COR-L47 (cell line): ENCODE results near the gene LSP1.
"Not testable (repeated sequence)": the region's sequence is repeated elsewhere in the genome, so short reads cannot be mapped to it uniquely, and the experiment has no call there.

Experiments used
- DNase-seq: peaks from one replicate; lab custom pipeline; 2025; lab: John Stamatoyannopoulos, UW

The LSP1 gene

DNA sequence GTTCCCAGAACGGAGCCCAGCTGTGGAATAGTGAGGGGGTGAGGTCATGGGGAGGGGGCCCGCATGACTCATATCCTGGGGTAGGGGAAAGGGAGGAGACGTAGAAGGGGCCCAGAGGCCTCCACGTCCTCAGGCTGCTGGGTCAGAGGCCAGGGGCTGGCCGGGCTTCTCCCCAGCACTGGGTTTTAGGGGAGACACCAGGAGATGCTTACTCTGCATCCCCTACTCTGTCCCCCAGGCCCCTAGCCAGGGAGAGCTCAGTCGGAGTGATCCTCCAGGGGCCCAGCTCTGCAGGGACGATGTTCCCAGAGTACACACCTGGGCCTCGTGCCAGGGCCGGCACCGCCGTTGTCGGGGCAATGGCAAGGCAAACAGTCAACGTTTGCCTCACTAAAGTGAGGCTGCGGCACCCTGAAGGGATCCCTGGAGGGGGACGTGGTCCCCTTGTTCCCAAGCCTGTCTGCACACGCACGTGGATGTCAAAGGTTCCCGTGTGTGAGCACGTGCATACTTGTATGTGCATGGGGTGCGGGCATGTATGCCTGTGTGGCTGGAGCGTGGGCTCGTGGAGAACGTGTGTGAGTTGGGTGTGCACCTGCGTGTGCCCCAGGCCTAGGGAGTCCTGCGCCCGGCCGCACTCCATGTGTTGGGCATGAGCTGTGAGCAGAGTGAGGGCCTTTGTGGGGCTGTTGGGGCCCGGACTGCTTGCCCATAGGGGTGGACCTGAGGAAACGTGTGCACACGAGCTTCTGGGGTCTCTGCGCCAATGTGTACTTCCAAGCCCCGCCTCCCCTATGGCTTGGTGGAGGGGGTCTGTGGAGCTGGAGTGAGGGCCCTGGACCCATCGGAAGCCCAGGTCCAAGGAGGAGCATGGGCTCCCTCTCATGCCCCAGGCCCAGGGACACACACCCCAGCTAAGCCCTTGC is 24.6 kb downstream of the LSP1 start:
- DNase-seq = peak; percentile 76

DNA sequence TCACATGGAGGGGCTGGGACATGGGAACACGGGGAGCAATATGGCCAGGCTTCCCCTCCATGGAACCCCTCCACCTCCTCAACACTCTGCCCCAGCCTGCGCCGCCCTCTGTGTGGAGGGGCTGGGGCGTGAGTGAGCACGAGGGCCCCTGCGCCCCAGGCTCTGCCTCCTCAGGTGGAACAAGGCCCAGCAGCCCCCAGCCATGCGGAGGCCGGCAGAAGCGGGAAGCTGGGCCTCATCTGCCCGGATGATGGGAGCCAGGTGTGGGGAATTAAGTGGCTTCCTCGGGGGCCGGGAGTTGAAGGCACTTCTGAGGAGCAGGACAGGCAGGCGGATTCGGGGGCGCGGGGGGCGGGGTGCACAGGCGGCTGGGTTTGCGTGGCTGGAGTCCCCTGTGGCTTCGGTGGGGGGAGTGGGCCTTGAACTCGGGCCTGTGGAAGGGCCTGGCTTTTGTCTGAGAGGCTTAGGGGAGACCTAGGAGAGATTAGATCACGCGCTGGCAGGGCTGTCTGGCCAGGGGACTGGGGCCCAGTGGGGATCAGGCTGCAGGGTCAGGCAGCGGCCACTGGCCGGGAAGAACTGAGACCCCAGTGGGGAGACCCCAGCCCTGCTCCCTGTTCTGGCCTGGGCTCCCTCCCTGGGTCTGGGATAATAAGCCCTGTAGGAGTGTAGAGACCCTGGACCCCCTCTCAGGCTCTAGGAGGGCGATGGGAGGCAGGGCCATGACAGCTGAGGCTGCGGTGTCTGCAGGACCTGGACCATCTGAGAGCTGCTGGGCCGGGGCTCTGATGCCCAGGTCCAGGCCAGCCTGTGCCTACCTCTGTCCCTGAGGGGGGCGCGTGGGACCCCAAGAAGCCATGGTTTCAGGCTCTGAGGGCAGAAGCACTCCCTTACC is 25.5 kb downstream of the LSP1 start:
- no peak for DNase-seq

DNA sequence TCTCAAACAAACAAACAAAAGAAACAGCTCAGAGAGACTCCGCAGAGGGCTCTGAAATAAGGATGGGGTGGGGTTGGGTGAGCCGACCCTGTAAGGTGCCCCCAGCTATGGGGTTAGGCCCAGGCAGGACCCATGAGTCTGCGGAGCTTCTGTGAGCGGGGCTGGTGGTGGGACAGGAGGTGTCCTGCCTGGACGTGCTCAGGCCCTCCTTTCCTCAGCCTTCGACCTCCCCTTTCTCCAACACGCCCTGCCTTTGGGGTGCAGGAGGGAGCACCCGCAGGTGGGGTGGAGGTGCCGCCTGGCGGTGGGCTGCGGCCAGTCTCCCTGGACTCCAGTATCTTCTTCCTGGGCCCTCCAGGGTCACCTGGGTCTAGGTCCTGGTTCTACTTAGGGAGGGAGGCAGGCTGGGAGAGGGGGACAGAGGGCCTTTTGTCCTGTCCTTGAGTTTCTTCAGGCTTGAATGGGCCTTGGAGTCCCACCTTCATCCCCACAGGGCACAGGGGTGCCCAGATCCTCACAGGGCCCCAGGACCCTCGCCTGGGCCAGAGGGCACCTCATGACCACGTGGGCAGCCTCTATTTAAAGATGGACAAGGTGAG is 26.6 kb downstream of the LSP1 start:
- DNase-seq = no peak

DNA sequence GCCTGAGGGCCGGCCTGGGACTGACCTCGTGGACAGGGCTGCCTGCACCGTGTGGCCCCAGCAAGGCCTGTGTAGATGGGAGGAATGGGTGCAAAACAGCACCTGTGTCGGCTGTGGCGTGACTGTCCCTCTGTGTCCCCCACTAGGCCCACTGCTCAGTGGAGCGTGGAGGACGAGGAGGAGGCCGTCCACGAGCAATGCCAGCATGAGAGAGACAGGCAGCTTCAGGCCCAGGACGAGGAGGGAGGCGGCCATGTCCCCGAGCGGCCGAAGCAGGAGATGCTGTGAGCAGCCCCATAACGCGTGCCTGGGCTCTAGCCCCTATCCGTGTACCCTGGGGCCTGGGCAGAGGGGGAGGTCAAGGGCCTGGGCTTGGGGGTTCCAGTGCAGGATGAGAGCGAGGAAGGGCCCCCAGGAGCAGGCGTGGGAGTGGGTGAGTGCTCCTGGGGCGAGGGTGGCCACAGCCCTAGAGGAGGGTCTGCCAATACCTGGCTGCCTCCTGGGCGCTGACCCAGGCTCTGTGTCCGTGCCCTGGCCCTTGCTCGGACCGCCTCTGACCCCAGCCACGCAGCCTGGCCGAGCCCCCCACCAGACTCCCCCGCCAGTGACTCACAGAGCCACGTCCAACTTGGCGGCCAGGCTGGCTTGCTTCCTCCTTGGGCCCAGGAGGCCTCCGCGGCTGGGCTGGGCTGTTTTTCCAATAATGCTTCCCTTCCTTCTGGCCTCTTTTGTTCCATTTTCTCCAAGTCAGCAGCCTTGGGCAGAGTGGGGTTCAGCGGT is 27.2 kb downstream of the LSP1 start:
- no peak for DNase-seq

DNA sequence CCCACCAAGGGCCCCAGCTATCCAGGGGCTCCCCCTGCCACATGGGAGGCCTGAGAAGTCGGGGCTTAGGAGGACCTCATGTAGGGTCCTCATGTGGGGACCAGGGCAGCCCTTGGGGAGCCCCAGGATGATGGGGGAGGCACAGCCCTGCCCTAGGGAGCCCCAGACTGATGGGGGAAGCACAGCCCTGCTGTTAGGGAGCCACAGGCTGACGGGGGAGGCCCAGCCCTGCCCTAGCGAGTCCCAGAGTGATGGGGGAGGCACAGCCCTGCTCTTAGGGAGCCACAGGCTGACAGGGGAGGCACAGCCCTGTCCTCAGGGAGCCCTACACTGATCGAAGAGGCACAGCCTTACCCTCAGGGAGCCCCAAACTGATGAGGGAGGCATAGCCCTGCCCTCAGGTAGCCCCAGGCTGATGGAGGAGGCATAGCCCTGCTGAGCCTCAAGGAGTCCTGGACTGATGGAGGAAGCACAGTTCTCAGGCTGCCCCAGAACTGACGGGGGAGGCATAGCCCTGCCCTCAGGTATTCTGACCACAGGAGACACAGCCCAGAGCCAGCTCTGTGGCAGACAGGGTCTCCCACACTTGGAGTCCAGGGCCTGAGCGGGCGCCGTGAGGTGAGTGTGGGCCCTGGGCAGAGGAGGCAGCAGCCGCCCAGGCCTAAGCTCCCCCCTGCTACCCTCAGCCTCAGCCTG is 28.0 kb downstream of the LSP1 start:
- DNase-seq = no peak

DNA sequence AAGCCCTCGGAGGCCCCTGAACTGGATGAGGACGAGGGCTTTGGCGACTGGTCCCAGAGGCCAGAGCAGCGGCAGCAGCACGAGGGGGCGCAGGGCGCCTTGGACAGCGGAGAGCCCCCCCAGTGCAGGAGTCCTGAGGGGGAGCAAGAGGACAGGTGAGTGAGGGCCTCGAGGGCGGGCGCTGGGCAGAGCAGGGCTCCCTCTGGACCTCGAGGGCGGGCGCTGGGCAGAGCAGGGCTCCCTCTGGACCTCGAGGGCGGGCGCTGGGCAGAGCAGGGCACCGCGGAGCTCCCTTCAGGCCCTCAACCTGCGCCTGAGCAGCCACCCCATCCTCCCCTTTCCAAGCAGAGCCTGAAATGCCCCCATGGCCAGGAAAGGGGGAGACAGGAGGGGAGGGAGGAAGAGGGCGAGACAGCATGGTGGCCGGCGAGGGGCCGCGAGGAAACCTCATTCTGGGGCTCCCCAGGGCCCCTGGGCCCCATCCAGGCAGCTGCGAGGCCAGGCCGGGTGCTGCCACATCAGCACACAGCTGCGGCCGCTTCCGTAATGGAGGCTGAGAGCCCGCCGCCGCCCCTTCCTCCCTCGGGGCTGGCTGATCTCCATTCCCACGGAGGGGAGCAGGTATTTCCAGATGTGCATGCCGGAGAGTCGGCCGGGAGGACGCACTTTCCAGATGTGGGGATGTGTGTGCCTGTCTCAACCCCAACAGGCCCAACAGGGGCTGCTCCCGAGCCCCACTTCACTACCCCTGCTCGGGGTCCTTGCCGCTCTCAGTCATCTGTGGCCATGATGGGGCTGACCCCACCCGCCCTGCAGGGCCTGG is 28.8 kb downstream of the LSP1 start:
- DNase-seq = no peak

DNA sequence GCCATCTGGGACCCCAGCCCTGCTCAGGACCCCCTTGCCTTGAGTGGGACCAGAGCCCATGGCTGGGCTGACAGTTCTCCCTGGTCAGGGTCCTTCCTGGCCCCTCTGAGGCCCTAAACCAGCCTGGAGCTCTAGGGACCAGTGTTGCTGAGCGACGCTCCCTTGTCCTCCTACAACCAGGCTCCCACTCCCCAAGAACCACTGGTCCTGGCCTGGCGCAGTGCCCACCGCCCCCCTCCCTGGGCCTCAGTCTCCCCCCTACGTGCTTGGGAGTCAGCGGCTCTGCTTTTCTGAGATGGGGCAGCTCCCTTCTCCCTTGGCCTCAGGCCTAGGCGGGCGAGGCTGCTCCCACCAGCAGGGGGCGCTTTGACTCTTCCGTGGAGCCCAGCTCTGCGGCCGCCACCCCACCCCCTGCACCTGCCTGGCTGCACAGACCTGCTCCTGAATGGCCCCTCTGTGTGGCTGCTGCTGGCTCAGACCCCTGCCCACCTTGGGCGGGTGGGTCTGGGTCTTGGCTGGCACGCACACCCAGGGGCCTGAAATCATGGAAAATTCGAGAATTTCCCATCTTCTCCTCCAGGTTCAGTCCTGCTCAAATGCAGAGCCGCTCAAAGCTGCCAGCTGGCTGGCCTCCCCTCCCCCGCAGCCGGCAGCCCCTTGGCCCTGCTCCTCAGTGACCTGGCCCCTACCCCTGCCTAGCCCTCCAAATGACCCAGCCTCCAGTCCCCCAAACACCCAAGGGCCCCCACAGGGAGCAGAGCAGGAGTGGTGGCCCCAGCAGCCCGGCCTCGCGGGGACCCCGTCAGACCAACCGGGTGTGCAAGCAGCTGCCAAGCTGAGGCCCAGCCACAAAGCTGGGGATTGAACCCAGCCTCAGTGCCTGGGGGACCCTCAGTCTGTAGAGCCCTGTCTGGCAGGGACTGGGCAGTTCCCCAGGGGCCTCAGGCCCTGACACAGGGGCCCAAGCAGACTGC is 29.7 kb downstream of the LSP1 start:
- DNase-seq = peak; percentile 75

DNA sequence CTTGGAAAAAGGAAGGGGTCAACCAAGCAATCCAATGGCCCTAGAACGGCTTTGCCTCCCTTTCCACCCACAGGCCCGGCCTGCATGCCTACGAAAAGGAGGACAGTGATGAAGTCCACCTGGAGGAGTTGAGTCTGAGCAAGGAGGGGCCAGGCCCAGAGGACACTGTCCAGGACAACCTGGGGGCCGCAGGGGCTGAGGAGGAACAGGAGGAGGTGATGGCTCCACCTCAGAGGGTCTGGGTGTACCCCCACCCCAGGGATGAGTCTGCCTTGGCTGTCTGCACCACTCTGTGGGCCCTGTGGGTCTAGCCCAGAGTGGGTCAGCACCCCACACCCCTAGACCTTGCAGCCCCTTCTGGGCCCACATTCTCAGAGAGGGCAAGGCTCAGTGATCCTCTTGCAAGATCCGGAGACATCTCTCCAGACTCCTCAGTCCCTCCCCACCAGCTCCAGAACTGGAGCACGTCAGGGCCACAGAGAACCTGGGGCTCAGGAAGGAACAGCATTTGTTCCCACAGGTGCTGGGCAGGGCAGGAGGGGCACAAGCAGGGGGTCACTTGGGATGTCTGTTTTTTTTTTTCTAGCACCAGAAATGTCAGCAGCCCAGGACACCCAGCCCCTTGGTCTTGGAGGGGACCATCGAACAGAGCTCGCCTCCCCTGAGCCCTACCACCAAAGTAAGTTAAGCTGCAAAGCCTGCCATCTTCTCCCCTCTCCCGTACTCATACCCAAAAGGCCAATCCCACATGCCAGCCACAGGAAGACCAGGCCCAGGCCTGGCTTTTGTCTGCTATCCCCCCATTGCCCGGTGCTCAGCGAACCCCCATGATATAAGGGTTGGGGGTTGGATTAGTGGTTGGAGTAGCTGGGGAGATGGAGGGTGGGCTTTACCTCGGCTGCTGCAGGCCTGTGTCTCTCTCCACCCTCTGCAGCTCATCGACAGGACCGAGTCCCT is 30.7 kb downstream of the LSP1 start:
- no peak for DNase-seq

DNA sequence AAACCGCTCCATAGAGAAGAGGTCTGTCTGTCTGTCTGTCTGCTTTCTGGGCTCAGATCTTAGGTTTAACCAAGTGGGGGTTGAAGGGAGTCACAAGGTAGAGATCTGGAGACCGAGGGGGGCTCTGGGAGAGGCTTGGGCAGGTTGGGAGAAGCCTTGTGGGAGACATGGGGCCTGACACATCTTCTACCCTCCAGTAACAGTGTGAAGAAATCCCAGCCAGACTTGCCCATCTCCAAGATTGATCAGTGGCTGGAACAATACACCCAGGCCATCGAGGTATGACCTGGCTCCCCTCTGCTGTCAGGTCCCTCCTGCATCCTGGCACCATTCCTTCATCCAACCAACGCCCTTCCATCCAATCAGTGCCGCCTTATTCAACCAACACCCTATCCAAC is 31.4 kb downstream of the LSP1 start:
- DNase-seq = no peak

DNA sequence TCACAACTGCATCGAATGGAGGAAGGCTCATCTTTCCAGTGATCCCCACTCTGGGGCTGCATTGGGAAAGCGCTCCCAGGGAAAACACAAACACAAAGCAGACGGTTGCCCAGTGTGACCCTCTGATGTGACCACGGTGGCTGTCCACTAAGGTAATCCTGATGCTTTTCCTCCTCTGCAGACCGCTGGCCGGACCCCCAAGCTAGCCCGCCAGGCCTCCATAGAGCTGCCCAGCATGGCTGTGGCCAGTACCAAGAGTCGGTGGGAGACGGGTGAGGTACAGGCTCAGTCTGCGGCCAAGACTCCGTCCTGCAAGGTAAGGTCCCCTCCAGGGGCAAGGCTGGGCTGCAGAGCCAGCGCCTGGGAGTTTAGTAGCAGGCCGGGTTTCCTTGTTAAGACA is 33.7 kb downstream of the LSP1 start:
- DNase-seq = not testable (repeated sequence)

DNA sequence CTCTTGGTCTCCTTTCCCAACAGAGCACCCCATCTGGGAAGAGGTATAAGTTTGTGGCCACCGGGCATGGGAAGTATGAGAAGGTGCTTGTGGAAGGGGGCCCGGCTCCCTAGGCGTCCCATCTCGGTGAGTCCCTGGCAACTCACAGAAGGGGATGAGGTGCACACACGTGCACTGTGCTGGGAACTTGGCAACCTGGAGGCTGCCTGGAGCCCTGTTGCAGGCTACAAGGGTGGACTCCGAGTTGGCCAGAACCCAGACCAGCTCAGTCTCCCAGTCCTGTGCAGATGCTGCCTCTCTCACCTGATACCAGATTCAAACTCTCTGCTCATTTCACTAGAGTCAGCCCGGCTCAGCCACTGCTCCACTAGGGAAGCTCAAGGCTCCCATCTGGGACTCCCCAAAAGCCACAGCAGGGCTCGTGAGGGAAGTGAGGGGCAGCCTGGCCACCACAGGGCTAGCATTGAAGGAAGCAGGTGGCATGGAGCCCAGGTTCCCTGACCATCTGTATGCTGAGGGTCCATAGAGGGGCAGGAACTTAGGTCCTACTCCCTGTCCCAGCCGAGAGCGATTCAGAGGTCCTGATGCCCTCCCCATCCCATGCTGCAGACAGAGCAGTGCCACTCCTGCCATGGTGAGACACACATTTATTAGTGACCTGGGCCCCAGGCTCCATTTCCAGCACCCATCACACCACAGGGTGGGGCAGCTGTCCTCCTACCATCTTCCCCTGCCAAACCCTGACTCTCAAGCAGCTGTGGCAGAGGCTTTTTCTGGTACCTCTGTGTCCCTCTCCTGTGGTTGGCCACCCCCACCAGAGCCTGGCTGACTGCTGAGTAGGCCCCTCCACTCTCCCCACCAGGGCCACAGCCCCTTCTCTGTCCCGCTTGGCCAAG is 34.8 kb downstream of the LSP1 start:
- no peak for DNase-seq

DNA sequence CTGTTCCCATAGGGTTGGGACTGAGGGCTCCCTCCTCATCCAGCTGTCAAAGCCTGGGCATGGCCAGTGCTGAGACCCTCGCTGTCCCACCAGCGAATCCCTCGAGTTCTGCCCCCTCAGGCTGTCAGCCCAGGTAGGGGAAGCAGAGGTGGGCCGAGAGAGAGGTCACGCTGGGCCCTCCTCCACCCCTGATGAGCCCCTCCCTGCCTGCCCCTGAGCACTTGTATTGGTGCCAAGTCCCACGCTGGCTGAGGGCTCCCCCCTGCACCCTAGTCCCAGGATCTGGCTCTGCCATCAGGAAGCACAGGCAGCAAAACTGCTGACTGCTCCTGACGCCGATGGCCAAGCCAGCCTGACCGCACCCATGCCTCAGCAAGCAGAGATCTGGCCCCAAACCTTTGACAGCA is 35.5 kb downstream of the LSP1 start:
- no peak for DNase-seq

DNA sequence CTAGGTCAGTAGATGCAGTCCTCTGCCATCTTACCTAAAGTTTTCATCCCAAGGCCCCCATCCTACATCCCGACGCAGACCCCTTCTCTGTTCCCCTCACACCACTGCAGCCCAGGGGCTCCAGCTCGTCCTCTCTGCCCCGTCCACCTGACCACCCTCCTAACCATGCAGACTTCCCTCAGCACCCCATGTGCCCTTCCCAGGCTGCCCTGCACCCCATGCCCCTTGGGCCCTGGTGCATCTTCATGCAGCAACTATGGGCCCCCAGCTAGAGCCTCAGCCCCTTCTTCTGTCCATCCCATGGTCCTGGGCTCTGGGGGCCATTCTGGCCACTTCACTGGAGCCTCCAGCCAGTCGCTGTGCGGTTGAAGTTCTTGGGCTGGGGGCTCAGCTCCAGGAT is 35.9 kb downstream of the LSP1 start:
- DNase-seq = no peak

DNA sequence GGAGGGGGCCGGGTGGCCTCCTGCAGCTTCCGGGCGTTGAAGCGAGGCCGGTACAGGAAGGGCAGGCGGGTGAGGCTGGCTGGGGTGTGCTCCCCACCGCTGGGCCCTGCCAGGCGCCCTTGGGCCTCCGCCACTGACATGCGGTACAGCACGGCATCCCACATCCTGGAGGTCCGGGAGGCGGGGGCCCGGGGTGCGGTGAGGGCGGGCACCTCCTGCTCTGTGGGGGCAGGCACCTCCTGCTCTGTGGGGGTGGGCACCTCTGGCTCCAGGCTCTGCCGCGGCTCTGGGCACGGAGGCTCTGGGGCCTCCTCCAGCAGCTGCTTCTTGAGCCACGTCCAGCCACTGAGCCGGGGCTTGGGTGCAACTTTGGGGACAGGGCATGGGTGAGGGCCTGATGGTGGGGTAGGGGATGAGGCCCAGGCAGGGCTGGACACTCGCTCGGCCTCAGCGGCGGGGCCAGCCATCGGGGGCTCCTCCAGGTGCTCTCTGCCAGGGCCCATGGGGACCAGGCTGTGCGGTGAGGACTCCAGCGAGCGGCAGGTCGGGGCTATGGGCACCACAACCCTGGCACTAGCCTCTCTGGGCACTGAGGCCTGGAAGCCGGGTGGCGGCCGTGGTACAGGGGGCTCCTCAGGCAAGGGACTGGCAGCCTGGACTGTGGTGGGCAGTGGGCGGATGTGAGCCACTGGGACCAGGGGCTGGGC is 36.5 kb downstream of the LSP1 start:
- no peak for DNase-seq

DNA sequence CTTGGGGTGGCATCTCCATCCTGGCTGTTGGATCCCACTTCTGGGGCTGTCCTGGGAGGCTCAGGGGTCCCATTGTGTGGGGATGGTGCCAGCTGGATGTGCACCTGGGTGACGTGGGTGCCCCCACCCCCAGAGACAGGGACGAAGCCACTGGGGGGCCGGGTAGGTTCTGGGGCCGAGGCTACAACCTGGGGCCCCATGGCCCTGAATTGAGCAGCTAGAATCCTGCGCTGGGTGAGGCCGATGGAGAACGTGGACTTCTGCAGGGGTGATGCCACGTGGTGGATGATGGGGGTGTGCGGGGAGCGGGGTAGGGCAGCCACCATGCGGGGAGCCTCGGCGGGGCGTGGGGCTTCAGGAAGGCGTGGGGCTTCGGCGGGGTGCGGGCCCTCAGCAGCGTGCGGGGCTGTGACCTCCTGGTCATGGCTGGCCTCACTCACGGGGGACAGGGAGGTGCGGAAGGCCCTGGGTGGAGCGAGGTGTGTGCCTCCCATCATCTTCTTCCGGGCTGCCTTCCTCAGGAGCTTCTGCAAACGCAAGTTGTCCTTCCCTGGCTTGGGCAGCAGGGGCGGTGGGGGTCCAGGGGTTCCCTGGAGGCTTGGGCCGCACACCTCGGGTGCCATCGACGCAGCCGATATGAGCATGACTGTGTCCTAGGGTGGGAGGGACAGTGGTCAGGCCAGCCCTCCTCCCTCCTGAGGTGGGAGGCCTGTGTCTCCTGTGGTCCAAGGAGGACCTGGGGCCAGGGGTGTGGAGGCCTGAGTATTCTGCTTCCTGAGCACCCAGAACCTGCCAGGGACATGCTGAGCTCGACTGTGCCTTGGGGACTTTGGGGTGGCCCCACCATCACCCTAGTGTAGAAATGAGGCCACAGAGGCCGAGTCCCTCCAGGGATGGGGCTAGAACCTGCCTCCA is 37.3 kb downstream of the LSP1 start:
- no peak for DNase-seq
